GM12878 (cell line): ENCODE measurements around the gene DDRGK1. TPM values are rescaled to one million over a fixed set of nuclear protein-coding genes. Genes with fewer than 3 reads are reported as not detected.

Experiments used
- MXI1 ChIP-seq: fragments of 150-350 bp; IDR thresholded peaks from 2 replicates; pipeline ENCODE4 v1.6.1; 2011; ENCODE audit warnings: low read depth, mild to moderate bottlenecking, inconsistent platforms, low read length, improper control_type of control experiment
- POU2F2 ChIP-seq: IDR thresholded peaks from 3 replicates; pipeline ENCODE4 v1.6.1; 2011; ENCODE audit warnings: low read depth, mild to moderate bottlenecking, low read length, borderline replicate concordance
- polyA plus RNA-seq, 11 experiments: library from polyadenylated mRNA; depleted of rRNA in 4 of 11; unstranded in 6 of 11; stranded (reverse) in 5 of 11; fragments of >200 nt; fragmentation: Nextera tagmentation in 4 of 11; fragmentation: Illumina TruSeq in 1 of 11; extraction: Ambion mirVana in 4 of 11; extraction: Trizol in 1 of 11; gene quantifications; 1 replicate in 1 of 11; 2 replicates in 10 of 11; pipeline versions ENCODE4 v1.2.1 to v1.2.3, GENCODE V29; 2011 to 2016; ENCODE audit warnings: inconsistent platforms in 2 of 11, missing spikeins in 2 of 11, low read depth in 1 of 11
- total RNA-seq, 4 experiments: library from RNA; depleted of rRNA in 3 of 4; stranded (reverse); fragments of >200 nt in 3 of 4; fragmentation: Illumina TruSeq in 1 of 4; extraction: Trizol in 1 of 4; gene quantifications; 2 replicates each; pipeline versions ENCODE4 v1.2.1 to v1.2.3, GENCODE V29; 2013 to 2021
- TF ChIP-seq, protein P1 (sequence below): fragments of 450-650 bp; formaldehyde crosslinking; IDR thresholded peaks from 2 replicates; pipeline ENCODE4 v1.5.0; 2022; ENCODE audit warnings: mild to moderate bottlenecking, missing genetic modification characterization
- TF ChIP-seq, protein P2 (sequence below): IDR thresholded peaks from 2 replicates; pipeline ENCODE4 v1.6.1; 2011; ENCODE audit warnings: borderline replicate concordance, low read depth, mild to moderate bottlenecking, moderate library complexity, mixed read lengths, low read length; ENCODE audit not compliant: insufficient read depth; ENCODE audit errors: extremely low read length

DDRGK1 gene
- total and polyA plus RNA-seq, 10 of the 15 experiments (the other 5 are each of a cell fraction or from before 2014, with no cell fraction given), result 4.0 to 55.2 (median 39.7) TPM

DNA sequence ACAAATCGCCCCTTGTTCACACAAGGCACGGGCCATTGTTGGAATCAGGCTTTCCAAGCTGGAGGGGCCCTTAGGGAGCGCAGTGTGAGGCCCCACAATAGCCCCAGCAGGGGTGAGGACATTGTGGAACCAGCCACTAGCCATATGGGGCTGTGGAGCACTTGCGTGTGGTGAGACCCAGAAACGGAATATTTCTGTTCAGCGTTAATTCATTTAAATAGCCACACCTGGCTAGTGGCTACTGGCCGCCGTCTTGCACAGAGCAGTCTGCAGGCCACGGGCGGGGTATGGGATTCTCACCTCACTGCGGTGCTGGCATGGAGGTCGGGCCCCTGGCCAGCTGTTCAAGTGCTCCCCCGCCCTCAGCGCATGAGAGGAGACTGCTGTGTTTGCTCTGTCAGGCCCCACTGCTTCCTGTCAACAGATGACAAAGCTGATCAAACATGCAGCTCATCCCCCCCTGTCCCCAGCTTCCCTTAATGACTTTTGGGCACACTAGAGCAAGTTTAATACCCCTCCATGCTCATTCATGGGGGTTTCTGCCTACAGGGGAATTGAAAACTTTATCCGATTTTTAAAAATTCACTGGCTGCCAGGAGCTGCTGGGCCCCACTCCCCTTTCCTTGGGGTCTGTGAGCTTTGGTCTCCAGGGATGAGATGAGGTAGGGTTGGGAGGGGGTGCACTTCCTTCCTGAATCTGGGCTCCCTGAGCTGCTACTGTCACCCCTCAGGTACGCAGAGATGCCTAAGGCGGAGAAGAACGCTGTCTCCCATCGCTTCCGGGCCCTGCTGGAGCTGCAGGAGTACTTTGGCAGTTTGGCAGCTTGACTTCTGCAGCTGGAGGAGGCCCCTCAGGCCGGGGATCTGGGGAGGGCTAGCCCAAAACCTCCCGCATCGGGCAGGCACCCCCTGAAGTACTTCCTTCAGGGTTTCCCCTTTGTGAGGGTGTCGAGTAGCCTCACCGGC is 18.4 kb upstream of the DDRGK1 start (continued):
- TF ChIP-seq, protein P1, sequence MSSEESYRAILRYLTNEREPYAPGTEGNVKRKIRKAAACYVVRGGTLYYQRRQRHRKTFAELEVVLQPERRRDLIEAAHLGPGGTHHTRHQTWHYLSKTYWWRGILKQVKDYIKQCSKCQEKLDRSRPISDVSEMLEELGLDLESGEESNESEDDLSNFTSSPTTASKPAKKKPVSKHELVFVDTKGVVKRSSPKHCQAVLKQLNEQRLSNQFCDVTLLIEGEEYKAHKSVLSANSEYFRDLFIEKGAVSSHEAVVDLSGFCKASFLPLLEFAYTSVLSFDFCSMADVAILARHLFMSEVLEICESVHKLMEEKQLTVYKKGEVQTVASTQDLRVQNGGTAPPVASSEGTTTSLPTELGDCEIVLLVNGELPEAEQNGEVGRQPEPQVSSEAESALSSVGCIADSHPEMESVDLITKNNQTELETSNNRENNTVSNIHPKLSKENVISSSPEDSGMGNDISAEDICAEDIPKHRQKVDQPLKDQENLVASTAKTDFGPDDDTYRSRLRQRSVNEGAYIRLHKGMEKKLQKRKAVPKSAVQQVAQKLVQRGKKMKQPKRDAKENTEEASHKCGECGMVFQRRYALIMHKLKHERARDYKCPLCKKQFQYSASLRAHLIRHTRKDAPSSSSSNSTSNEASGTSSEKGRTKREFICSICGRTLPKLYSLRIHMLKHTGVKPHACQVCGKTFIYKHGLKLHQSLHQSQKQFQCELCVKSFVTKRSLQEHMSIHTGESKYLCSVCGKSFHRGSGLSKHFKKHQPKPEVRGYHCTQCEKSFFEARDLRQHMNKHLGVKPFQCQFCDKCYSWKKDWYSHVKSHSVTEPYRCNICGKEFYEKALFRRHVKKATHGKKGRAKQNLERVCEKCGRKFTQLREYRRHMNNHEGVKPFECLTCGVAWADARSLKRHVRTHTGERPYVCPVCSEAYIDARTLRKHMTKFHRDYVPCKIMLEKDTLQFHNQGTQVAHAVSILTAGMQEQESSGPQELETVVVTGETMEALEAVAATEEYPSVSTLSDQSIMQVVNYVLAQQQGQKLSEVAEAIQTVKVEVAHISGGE (CRISPR knock-in tag), result no peak
- TF ChIP-seq POU2F2, result no peak
- TF ChIP-seq, protein P2, sequence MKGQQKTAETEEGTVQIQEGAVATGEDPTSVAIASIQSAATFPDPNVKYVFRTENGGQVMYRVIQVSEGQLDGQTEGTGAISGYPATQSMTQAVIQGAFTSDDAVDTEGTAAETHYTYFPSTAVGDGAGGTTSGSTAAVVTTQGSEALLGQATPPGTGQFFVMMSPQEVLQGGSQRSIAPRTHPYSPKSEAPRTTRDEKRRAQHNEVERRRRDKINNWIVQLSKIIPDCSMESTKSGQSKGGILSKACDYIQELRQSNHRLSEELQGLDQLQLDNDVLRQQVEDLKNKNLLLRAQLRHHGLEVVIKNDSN, result no peak
- TF ChIP-seq MXI1, result no peak
